IMR-90 (cell line): Measurements from ENCODE around the gene RAVER1. TPM values are rescaled to one million over a fixed set of nuclear protein-coding genes. Genes with fewer than 3 reads are reported as not detected.

Source experiments
- ATAC-seq: fragments of 200-7000 bp; cut with Tn5 transposase; 2 replicates; pipeline ENCODE4 v1.9.1; 2020; ENCODE audit warnings: low read depth, mild to moderate bottlenecking, moderate library complexity
- BruUV-seq: library from RNA; stranded (reverse); fragments of 400-500 nt; replicated peaks from 2 replicates; lab custom pipeline; 2021; lab: Mats Ljungman, UMichigan
- CTCF ChIA-PET: fragments of 300-600 bp; formaldehyde crosslinking; extraction: SDS; loops from one replicate; lab custom pipeline; 2021; ENCODE audit warnings: antibody characterized with exemption; lab: Yijun Ruan, JAX
- POLR2A ChIA-PET: fragments of 300-600 bp; sonication (Branson Sonifier 250); formaldehyde crosslinking; loops from one replicate; lab custom pipeline; 2022; ENCODE audit warnings: antibody characterized with exemption; ENCODE audit not compliant: unreplicated experiment; lab: Charles Lee
- DNase-seq: peaks from one replicate; pipeline ENCODE4 v3.0.0; 2013
- H2AFZ ChIP-seq: replicated peaks from 2 replicates; pipeline ENCODE3; 2013; ENCODE audit warnings: low read length, mild to moderate bottlenecking; ENCODE audit not compliant: poor library complexity
- H2AK5ac ChIP-seq: 2 replicates; pipeline ENCODE4 v1.6.1; 2013; ENCODE audit warnings: low read depth, low read length, inconsistent platforms
- H2AK9ac ChIP-seq: replicated peaks from 2 replicates; pipeline ENCODE3; 2013; ENCODE audit warnings: mild to moderate bottlenecking, low read depth, low read length, moderate library complexity; ENCODE audit not compliant: poor library complexity
- H2BK120ac ChIP-seq: 2 replicates; pipeline ENCODE4 v1.6.1; 2013; ENCODE audit warnings: low read depth, low read length, inconsistent platforms
- H2BK15ac ChIP-seq: 3 replicates; pipeline ENCODE4 v1.6.1; 2013; ENCODE audit warnings: low read depth, low read length, inconsistent platforms
- H2BK20ac ChIP-seq: 2 replicates; pipeline ENCODE4 v1.6.1; 2013; ENCODE audit warnings: low read depth, mild to moderate bottlenecking, inconsistent platforms, low read length, moderate library complexity
- H2BK5ac ChIP-seq: 2 replicates; pipeline ENCODE4 v1.6.1; 2013; ENCODE audit warnings: mild to moderate bottlenecking, low read depth, low read length, inconsistent platforms; ENCODE audit not compliant: poor library complexity, severe bottlenecking
- H3K14ac ChIP-seq: replicated peaks from 2 replicates; pipeline ENCODE4 v1.6.1; 2013; ENCODE audit warnings: low read depth, low read length, inconsistent platforms
- H3K18ac ChIP-seq: 2 replicates; pipeline ENCODE4 v1.6.1; 2013; ENCODE audit warnings: low read depth, low read length, control low read depth
- H3K23ac ChIP-seq: 2 replicates; pipeline ENCODE4 v1.6.1; 2013; ENCODE audit warnings: low read depth, low read length, inconsistent platforms
- H3K27ac ChIP-seq: 2 replicates; pipeline ENCODE4 v1.5.1; 2013; ENCODE audit warnings: mild to moderate bottlenecking, control low read depth, low read length; ENCODE audit not compliant: insufficient read depth
- H3K27me3 ChIP-seq: 2 replicates; pipeline ENCODE4 v1.6.1; 2013; ENCODE audit warnings: low read length; ENCODE audit not compliant: control insufficient read depth, insufficient read depth
- H3K36me3 ChIP-seq: 2 replicates; pipeline ENCODE4 v1.6.1; 2013; ENCODE audit warnings: low read length, mixed read lengths; ENCODE audit not compliant: control insufficient read depth, insufficient read depth
- H3K4ac ChIP-seq: 2 replicates; pipeline ENCODE4 v1.6.1; 2013; ENCODE audit warnings: low read depth, low read length, inconsistent platforms
- H3K4me1 ChIP-seq: 2 replicates; pipeline ENCODE4 v1.6.1; 2013; ENCODE audit warnings: low read length, mixed read lengths; ENCODE audit not compliant: control insufficient read depth, insufficient read depth
- H3K4me2 ChIP-seq: 2 replicates; pipeline ENCODE4 v1.6.1; 2013; ENCODE audit warnings: low read depth, mild to moderate bottlenecking, control low read depth, low read length, moderate library complexity
- H3K4me3 ChIP-seq: 2 replicates; pipeline ENCODE4 v1.5.1; 2013; ENCODE audit warnings: low read depth, mild to moderate bottlenecking, control low read depth, low read length, moderate library complexity; ENCODE audit not compliant: insufficient read depth
- H3K56ac ChIP-seq: 2 replicates; pipeline ENCODE4 v1.6.1; 2013; ENCODE audit warnings: low read length, inconsistent platforms; ENCODE audit not compliant: insufficient read depth; ENCODE audit errors: extremely low read depth
- H3K79me1 ChIP-seq, 2 experiments: 2 replicates each; pipeline ENCODE4 v1.6.1; 2013; ENCODE audit warnings: low read length in 2 of 2, inconsistent platforms in 1 of 2, low read depth in 1 of 2
- H3K9ac ChIP-seq: 2 replicates; pipeline ENCODE4 v1.6.1; 2013; ENCODE audit warnings: low read depth, low read length, control low read depth
- H3K9me1 ChIP-seq: 2 replicates; pipeline ENCODE4 v1.6.1; 2013; ENCODE audit warnings: low read length, inconsistent platforms; ENCODE audit not compliant: insufficient read depth
- H3K9me3 ChIP-seq: 2 replicates; pipeline ENCODE4 v1.6.1; 2013; ENCODE audit warnings: low read length; ENCODE audit not compliant: control insufficient read depth, insufficient read depth
- H4K20me1 ChIP-seq: 2 replicates; pipeline ENCODE4 v1.6.1; 2013; ENCODE audit warnings: low read length, inconsistent platforms; ENCODE audit not compliant: insufficient read depth
- H4K5ac ChIP-seq: 2 replicates; pipeline ENCODE4 v1.6.1; 2013; ENCODE audit warnings: mild to moderate bottlenecking, low read depth, low read length, control low read depth
- H4K8ac ChIP-seq, 2 experiments: 2 replicates each; pipeline ENCODE4 v1.6.1; 2013; ENCODE audit warnings: low read depth in 2 of 2, low read length in 2 of 2, control low read depth in 1 of 2, inconsistent platforms in 1 of 2
- H4K91ac ChIP-seq: 2 replicates; pipeline ENCODE4 v1.6.1; 2013; ENCODE audit warnings: low read depth, low read length, inconsistent platforms; ENCODE audit not compliant: insufficient read depth
- BHLHE40 ChIP-seq: fragments of 150-350 bp; IDR thresholded peaks from 2 replicates; pipeline ENCODE4 v1.6.1; 2016; ENCODE audit warnings: mild to moderate bottlenecking, low read depth, low read length
- CEBPB ChIP-seq: IDR thresholded peaks from 2 replicates; pipeline ENCODE4 v1.6.1; 2012; ENCODE audit warnings: low read depth, low read length, improper control_type of control experiment
- CHD1 ChIP-seq: IDR thresholded peaks from 2 replicates; pipeline ENCODE4 v1.6.1; 2012; ENCODE audit warnings: low read depth, low read length, improper control_type of control experiment
- MAZ ChIP-seq: IDR thresholded peaks from 2 replicates; pipeline ENCODE4 v1.6.1; 2012; ENCODE audit warnings: low read depth, mild to moderate bottlenecking, low read length, improper control_type of control experiment, moderate library complexity, borderline replicate concordance
- RCOR1 ChIP-seq: IDR thresholded peaks from 2 replicates; pipeline ENCODE4 v1.6.1; 2012; ENCODE audit warnings: mild to moderate bottlenecking, low read length, improper control_type of control experiment; ENCODE audit not compliant: insufficient replicate concordance
- RFX5 ChIP-seq: IDR thresholded peaks from 2 replicates; pipeline ENCODE4 v1.8.0; 2012; ENCODE audit warnings: low read depth, mild to moderate bottlenecking, low read length, moderate library complexity
- WGBS, 2 experiments: methylation state at CpG; one replicate each; pipeline versions ENCODE4 v1.1.5 to v1.1.7; 2013; ENCODE audit warnings: missing lambda C conversion rate in 2 of 2; ENCODE audit not compliant: insufficient read length in 1 of 2; ENCODE audit errors: extremely low coverage in 2 of 2; 5-methylcytosine and 5-hydroxymethylcytosine counted together
- dilution Hi-C: fragments of 300-500 bp; cut with HindIII; formaldehyde crosslinking; loops from one replicate; pipeline ENCODE4 v1.14.3; 2018; ENCODE audit warnings: low sequenced_read_pairs; ENCODE audit not compliant: unreplicated experiment
- in situ Hi-C: fragments of 300-500 bp; cut with MboI; formaldehyde crosslinking; loops from 3 replicates; pipeline ENCODE4 v1.14.3; 2019; ENCODE audit warnings: low sequenced_read_pairs, inconsistent platforms, mixed read lengths
- intact Hi-C: fragments of 100-400 bp; cut with micrococcal nuclease; formaldehyde crosslinking; loops from 2 replicates; pipeline ENCODE4 v1.10.0; 2022
- polyA plus RNA-seq, 3 experiments: library from polyadenylated mRNA; depleted of rRNA; stranded (reverse); fragments of >200 nt; gene quantifications; 2 replicates each; pipeline ENCODE4 v1.2.3, GENCODE V29; 2012; ENCODE audit warnings: low replicate concordance in 1 of 3
- total RNA-seq: library from RNA; depleted of rRNA; stranded (reverse); fragments of >200 nt; gene quantifications from 2 replicates; pipeline ENCODE4 v1.2.3, GENCODE V29; 2012

The RAVER1 gene
- total and polyA plus RNA-seq, 2 of the 4 experiments (the other 2 are of a cell fraction): 2.7 to 18.1 TPM

GRCh38 chr19:10286803-10287737 is 46.3 kb downstream of the RAVER1 start, which contains the start of gene ICAM4:
TSS of gene ICAM4 (plus strand) at chr19:10286955. CDS start at chr19:10287013, 58 bp downstream.
- peak within 1 kb of the TSS; percentile 30 for H3K4ac ChIP-seq
- H2BK15ac ChIP-seq: no peak within 1 kb of the TSS; the same call in 2 of the 3 replicates
- TF ChIP-seq MAZ (peak; percentile 65; the same call in 1 of the 2 replicates), CHD1 (no peak), RFX5 (no peak), CEBPB (no peak), RCOR1 (no peak), BHLHE40 (no peak)
- H3K56ac ChIP-seq: no peak within 1 kb of the TSS
- H3K9me3 ChIP-seq: no peaks in the 10 kb centered on the region
- WGBS, 2 experiments: 26% methylated on average over 30 of the region's 59 CpGs; no CpG with 5 or more reads in 1 of the 2 experiments
- H2AK9ac ChIP-seq: peak within 1 kb of the TSS; percentile 25
- H3K4me2 ChIP-seq: peak within 1 kb of the TSS; percentile 13
- no peak within 1 kb of the TSS for H3K23ac ChIP-seq
- in situ Hi-C loops: no loop called here
- intact Hi-C loops: no loop called here
- BruUV-seq: no TSS peak
- DNase-seq (peak; percentile 29), ATAC-seq (no peak; the same call in 1 of the 2 replicates)
- no peaks in the 10 kb centered on the region; the same call in 1 of the 2 replicates for H3K27me3 ChIP-seq
- H3K14ac ChIP-seq: peak within 1 kb of the TSS; percentile 29
- peak within 1 kb of the TSS; percentile 10; the same call in 1 of the 2 replicates for H2BK120ac ChIP-seq
- peak within 1 kb of the TSS; percentile 51; the same call in 1 of the 2 replicates for H3K27ac ChIP-seq
- ChIA-PET CTCF (interaction anchor here (2.1 kb wide), 1 partner anchor 102 kb away, joined by 5 read pairs; no protein-coding TSS in a partner anchor), POLR2A (interaction anchor here (0.6 kb wide), 1 partner anchor 48 kb away, joined by 3 read pairs; no protein-coding TSS in a partner anchor)
- H3K9me1 ChIP-seq: peaks cover 12% of the 10 kb centered on the region
- peaks cover 24% of the 10 kb centered on the region for H3K4me1 ChIP-seq
- peak within 1 kb of the TSS; percentile 81 for H2AFZ ChIP-seq
- peak within 1 kb of the TSS; percentile 0 to 79; a peak in 3 of 4 replicates for H4K8ac ChIP-seq
- dilution Hi-C loops: no loop called here
- peak within 1 kb of the TSS; percentile 20; the same call in 1 of the 2 replicates for H2AK5ac ChIP-seq
- no peak within 1 kb of the TSS for H3K4me3 ChIP-seq
- H4K20me1 ChIP-seq: no peaks in the 10 kb centered on the region
- peaks cover 2% of the 10 kb centered on the region; the same call in 1 of the 2 replicates for H3K36me3 ChIP-seq
- peak within 1 kb of the TSS; percentile 54; the same call in 1 of the 2 replicates for H4K5ac ChIP-seq
- H3K18ac ChIP-seq: peak within 1 kb of the TSS; percentile 47
- peak within 1 kb of the TSS; percentile 21 for H2BK5ac ChIP-seq
- 0 out of 2 replicates have a peak within 1 kb of the TSS, but pooled peaks have one; percentile 9 for H3K9ac ChIP-seq
- H3K79me1 ChIP-seq: no peaks in the 10 kb centered on the region
- peak within 1 kb of the TSS; percentile 63; the same call in 1 of the 2 replicates for H4K91ac ChIP-seq
- peak within 1 kb of the TSS; percentile 45; the same call in 1 of the 2 replicates for H2BK20ac ChIP-seq
